CD4-positive, alpha-beta T cell treated with Interleukin-6 at 100 ng/mL for 8 hours (primary cell): ENCODE data around the gene RASA3.
"Not testable (repeated sequence)": the region's sequence is repeated elsewhere in the genome, so short reads cannot be mapped to it uniquely, and the experiment has no call there.

Source experiments
- DNase-seq: peaks from one replicate; pipeline ENCODE4 v3.0.0-alpha.2; 2020; ENCODE audit warnings: mixed read lengths, low spot score

RASA3 gene

DNA sequence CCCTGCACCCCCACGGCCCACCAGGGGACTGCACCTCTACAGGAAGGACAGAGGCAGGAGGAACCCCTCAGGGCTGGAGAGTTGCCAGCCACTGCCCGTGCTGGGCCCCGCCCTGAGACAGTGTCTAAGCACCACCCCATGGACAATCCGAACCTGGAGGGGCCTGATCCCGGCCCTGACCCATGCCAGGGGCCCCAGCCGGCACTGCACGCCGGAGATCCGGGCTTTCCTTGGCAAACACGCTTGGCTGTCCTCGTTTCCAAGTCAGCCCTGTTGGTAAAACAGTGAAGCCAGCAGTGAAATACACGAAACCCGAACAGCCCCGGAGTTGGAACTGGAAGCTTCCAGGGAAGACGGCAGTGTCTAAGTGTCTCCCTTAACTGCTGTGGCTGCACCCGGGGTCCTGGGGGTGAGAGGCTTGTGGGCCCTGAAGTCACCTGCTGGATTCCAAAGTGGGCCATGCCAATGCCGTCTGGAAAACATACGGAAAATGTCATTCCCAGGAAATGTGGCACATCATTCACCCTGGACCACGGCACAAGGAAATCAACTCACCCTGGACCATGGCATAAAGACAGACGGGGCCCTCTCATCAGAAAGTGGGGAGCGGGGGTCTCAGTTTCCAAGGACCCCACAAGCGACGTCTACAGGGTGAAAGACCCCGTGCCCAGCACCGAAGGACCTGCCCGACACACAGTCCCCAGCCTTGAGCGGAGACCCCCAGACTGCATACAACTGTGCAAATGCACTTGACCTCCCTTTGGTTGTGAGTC is 30.9 kb downstream of the RASA3 start:
- DNase-seq = no peak

DNA sequence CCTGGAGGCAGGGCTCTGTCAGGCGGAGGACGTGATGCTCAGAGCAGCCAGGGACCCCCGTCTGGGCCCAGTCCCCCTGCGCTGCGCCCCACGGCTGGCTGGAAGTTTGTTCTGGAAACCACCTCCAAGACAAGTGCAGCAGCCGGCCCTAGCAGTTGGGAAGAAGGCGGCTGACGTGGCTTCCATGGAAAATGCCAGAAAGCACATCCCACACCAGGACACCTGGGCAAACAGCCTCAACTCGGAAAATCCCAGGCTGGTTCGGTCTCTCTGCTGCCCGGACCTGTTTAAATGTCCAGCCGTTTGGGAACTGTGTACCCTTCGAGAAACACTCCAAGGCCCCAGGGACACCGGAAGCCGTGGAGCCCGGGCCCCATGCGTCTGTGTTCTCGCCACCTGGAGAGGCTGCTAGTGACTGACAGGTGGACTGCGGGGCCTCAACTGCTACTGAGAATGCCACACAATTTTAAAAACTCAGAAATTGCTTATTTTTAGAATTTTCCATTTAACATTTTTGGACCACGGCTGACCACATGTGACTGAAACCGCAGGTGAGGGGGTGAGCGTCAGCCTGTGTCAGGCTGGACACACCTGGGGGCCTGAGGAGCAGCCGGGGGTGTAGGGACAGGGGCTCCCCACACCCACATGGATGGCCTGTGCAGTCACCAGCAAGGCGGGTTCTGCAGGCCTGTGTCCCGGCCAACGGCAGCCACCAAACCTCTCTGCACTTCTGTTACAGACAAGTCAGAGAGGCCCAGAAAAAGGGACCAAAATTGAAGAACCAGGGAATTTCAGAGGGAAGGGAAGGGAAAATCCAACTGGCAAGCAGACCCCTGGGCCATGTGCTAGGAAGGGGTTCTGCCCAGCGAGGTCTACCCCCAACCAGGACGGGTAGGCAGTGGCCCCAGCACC is 31.7 kb downstream of the RASA3 start:
- DNase-seq = no peak

- DNase-seq = no peak
Observed at GRCh38 chr13:114099918-114100445, 32.4 kb downstream of the RASA3 start.

- DNase-seq = no peak
Observed at GRCh38 chr13:114099191-114099590, 33.2 kb downstream of the RASA3 start.

- DNase-seq = not testable (repeated sequence)
Observed at GRCh38 chr13:114098689-114099056, 33.8 kb downstream of the RASA3 start.

- no peak for DNase-seq
Observed at GRCh38 chr13:114097893-114098688, 34.3 kb downstream of the RASA3 start.

DNA sequence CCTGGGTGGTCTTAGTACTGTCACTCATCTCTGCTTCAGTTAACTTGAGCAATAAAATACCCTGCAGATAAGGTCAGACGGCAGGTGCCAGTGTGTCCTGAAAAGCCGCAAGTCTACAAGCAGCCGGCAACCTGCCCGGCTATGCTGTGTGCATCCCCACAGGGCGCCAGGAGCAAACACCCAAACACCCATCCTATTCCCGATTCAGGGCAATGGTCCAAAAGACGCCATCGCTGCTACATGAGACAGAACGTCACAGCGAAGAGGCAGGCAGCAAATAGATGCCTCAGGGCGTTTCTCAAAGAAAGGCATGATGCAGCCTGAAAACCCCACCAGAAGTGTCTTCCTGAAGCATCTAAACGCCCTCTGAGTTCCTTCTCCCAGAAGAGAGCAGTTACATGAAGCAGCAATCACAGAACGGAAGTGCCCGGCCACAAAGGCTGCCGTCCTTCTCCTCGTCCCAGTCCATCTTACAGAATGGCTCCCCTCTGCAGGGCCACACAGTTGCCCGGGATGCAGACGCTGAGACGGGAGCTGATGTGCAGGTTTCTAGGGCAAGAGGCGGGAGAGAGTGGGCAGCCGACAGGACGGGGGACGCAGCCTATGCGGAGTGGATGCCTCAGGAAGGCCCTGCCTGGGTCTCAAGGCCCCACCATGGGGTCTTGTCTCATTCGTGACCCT is 35.1 kb downstream of the RASA3 start:
- DNase-seq = no peak

DNA sequence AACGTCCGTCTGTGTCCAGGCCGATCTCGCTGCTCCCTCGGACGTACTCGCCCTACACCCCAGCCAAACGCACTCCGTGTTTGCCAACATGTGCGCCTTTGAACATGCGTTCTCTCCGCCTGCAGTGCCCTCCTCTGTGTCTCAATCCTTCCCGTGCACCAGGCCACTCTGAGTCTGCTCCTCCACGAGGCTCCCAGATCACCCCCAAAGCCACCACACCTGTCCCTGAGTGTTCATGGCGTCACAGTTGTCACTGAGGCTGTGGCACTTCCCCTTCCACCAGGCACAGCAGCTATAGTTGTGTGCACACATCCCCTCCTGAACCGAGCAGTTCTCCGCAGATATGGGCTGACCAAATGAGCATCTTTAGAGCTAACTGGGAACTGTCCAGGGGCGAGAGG is 35.6 kb downstream of the RASA3 start:
- DNase-seq = no peak

DNA sequence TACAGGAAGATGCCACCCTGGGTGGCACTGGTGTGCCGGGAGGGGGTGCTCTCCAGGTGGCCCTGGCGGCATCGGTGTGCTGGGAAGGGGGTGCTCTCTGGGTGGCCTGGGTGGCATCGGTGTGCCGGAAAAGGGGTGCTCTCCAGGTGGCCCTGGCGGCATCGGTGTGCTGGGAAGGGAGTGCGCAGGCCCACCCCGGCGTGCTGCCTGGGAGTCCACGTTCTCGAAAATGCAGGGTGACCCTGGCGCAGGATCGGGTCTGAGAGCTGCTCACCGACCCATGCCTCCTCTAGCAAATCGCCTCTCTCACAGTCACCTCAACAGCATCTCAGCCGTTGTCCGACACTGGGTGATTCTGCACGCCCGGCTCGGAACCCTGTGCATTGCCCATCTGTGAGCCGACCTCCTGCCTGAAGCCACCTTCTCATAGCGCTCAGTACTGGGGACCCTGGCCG is 36.4 kb downstream of the RASA3 start:
- no peak for DNase-seq

DNA sequence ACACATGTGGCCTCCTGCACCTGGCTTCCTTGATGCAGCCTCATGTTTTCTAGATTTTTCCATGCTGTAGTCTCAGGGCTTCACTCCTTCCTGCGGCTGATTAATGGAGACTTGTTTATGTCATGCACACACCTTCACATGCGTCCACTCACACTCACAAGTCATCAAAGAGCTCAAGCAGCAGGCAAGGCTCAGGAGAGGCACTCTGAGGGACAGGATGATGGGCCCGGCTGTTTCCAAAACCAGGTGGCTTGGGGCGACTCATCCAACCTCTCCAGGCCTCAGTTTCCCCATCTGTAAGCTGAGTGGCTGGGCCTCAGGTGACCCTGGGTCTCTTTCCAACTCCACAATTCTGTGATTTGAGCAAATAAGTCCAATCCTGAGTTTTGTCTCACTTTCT is 36.9 kb downstream of the RASA3 start:
- no peak for DNase-seq

DNA sequence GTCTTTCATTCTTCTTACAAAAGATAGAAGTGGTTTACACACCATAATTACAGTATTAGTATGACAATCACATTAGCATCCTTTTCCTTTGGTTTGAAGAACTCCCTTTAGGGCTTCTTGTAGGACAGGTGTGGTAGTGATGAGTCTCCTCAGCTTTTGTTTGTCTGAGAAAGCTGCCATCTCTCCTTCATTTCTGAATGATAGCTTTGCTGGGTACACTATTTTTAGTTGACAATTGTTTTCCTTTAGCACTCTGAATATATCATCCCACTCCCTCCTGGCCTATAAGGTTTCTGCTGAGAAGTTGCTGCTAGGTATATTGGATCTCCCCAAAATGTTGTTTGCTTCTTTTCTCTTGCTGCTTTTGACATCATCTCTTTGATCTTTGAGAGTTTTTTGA is 39.3 kb downstream of the RASA3 start:
- DNase-seq = no peak

GRCh38 chr13:114092468-114092867 is 40.0 kb downstream of the RASA3 start:
- DNase-seq = no peak

DNA sequence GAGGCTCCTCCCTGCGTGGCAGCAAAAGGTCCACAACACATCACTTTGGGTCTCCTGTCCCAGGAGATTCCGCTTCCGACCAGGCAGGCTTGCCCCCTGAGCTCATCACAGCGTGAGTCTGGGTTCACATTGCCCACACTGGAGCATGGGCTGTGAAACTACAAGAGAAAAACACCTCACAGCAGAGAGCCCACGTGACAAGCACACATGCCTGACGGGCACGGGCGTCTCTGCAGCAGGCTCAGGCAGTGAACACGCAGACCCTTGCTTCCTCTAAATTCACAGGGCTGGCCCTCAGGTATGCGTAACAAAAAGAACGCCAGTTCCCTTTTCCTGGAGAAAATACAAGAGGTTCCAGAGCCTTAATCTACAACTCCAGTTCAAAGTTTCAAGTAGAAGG is 41.9 kb downstream of the RASA3 start:
- DNase-seq = no peak

- no peak for DNase-seq
Observed at GRCh38 chr13:114089751-114090400, 42.5 kb downstream of the RASA3 start.

DNA sequence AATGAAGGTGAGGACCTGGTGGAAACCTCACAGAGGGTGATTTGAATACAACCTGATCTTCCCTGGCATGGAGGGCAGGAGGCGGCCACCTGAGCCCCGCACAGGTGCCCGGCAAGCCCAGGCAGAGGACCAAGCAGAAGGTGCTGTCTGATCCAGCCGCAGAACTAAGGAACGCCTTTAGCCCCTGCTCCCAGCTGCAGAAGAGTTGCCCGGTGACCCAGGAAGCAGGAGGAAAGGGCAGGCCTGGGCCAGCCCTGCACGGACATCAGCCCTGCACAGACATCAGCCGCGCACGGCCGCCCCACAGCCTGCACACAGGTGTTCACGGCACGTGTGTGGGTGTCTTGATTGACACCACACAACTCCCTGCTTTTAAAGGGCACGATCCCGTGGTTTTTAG is 43.1 kb downstream of the RASA3 start:
- DNase-seq = no peak

DNA sequence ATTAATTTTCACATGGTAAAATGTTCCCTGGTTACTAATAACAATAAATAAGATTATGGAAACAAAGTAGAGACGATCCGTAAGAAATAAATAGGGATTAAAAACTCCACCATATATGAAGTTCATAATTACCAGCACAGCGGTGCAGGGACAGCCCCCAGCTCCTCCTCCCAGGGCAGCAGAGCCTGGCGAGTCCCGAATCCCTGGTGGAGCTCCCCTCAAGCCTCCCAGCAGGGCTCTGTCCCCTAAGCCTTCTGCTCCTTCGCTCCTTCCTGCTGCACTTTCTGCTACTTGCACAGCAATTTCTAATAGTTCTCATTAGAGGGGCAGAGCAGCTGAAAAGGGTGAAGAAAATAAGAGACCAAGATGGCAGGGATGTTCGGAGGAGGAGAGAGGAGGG is 43.6 kb downstream of the RASA3 start:
- DNase-seq = no peak

DNA sequence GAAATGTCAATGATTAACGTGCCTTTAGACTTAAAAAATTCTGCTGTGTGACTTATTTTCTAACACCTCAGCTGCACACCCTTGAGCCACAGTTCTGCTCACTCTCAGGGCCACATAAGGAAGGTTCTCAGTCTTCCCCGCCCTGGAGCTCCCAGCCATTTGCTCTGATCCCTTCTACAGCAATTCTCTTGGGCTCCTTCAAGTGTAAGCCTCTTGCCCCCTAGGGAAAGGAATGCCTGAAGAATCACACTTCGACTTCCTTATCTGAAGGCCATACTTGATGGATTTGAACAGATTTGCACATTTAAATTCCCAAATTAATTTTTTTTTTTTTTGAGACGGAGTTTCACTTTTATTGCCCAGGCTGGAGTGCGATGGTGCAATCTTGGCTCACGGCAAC is 44.2 kb downstream of the RASA3 start:
- DNase-seq = no peak

DNA sequence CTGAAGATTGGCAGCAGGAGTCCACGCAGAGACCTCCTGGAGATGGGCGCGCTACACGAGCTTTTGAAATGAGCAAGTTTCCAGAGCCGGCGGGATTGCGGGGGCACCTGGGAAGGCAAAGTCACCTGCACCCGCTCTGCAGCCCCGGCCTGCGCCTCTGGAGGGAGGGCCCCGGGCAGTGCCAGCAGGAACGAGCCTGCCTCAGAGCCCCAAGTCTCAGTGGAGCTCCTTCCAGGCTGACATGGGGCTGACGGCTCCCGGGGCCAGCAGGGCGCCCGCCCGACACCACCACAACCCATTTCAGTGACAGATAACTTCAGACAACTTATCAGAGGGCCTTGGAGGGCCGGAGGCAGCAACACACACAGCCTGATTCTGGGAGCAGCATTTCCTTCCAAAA is 45.0 kb downstream of the RASA3 start:
- no peak for DNase-seq

DNA sequence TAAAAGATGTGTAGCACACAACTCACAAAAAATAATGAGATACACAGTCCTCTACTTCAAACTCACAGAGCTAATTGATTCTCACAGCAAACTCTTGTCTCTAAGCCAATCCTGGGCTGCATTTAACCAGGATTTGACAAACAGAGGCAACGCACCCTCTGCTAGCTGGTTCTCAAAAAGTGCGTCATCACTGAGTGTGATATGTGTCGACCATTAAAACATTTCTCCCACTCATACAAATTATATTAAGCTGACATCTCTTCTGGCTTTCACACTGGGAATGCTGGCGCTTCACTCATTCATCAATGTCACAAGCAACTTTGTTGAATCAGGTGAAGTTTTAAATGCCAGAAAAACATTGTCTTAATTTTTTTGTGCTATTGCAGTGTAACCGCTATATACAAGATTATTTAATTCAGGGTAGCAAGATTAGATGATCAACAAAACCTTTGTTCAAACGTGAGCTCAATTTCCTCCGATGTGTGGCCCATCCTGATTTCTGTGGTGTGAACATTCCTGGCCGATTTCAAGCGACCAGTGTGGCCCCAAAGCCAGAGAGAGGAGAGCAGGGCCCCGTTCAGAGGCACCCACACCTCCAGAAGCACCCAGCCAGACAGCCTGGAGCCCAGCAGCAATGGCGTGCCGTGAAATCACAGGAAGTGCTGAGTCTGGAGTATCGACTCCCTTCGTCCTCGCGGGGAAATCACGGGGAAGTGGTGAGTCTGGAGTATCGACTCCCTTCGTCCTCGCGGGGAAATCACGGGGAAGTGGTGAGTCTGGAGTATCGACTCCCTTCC is 49.4 kb downstream of the RASA3 start:
- no peak for DNase-seq
